Hepatocyte (in vitro differentiated cells): ENCODE measurements around the gene NDEL1. TPM values are rescaled to one million over a fixed set of nuclear protein-coding genes. Genes with fewer than 3 reads are reported as not detected.

Source experiments
- DNase-seq: peaks from one replicate; pipeline ENCODE4 v3.0.0-alpha.2; 2016; ENCODE audit warnings: low spot score
- H2AFZ ChIP-seq: fragments of 200-600 bp; sonication (generic); 2 replicates; pipeline ENCODE4 v1.6.0; 2016; ENCODE audit warnings: antibody characterized with exemption, mild to moderate bottlenecking
- H3K27ac ChIP-seq: fragments of 200-600 bp; sonication (generic); 2 replicates; pipeline ENCODE4 v1.5.1; 2016; ENCODE audit warnings: mild to moderate bottlenecking
- H3K27me3 ChIP-seq: fragments of 200-600 bp; sonication (generic); 2 replicates; pipeline ENCODE4 v1.6.1; 2016
- H3K36me3 ChIP-seq: fragments of 200-600 bp; sonication (generic); replicated peaks from 2 replicates; pipeline ENCODE4 v1.5.1; 2016; ENCODE audit warnings: low read depth; ENCODE audit not compliant: insufficient read depth
- H3K4me1 ChIP-seq: fragments of 200-600 bp; sonication (generic); 2 replicates; pipeline ENCODE4 v1.5.1; 2016; ENCODE audit warnings: mild to moderate bottlenecking, moderate library complexity; ENCODE audit not compliant: insufficient read depth
- H3K4me2 ChIP-seq: fragments of 200-600 bp; sonication (generic); 2 replicates; pipeline ENCODE4 v1.6.0; 2016
- H3K4me3 ChIP-seq: fragments of 200-600 bp; sonication (generic); 2 replicates; pipeline ENCODE4 v1.5.1; 2016; ENCODE audit warnings: mild to moderate bottlenecking
- H3K79me2 ChIP-seq: fragments of 200-600 bp; sonication (generic); 2 replicates; pipeline ENCODE4 v1.6.0; 2017; ENCODE audit warnings: mild to moderate bottlenecking
- H3K9me2 ChIP-seq: fragments of 200-600 bp; sonication (generic); replicated peaks from 2 replicates; pipeline ENCODE4 v1.6.0; 2017; ENCODE audit warnings: mild to moderate bottlenecking; ENCODE audit not compliant: insufficient read depth
- H3K9me3 ChIP-seq: fragments of 200-600 bp; sonication (generic); 2 replicates; pipeline ENCODE4 v1.5.1; 2016; ENCODE audit warnings: low read depth, mild to moderate bottlenecking
- H4K20me1 ChIP-seq: fragments of 200-600 bp; sonication (generic); 2 replicates; pipeline ENCODE4 v1.6.0; 2016; ENCODE audit warnings: mild to moderate bottlenecking; ENCODE audit not compliant: insufficient read depth, poor library complexity, severe bottlenecking
- EZH2 ChIP-seq: fragments of 200-600 bp; sonication (generic); IDR thresholded peaks from 2 replicates; pipeline ENCODE4 v1.6.1; 2016; ENCODE audit warnings: antibody characterized with exemption, mild to moderate bottlenecking, borderline replicate concordance
- EZH2phosphoT487 ChIP-seq: fragments of 200-600 bp; sonication (generic); IDR thresholded peaks from one replicate; pipeline ENCODE4 v1.6.1; 2018; ENCODE audit warnings: antibody characterized with exemption, mild to moderate bottlenecking, low read depth, moderate library complexity; ENCODE audit not compliant: unreplicated experiment, severe bottlenecking
- WGBS: methylation state at CpG from one replicate; pipeline ENCODE4 v1.1.6; 2016; ENCODE audit warnings: low lambda C conversion rate; ENCODE audit errors: missing lambda C conversion rate; 5-methylcytosine and 5-hydroxymethylcytosine counted together
- polyA plus RNA-seq: library from polyadenylated mRNA; unstranded; fragments of >200 nt; fragmentation: Nextera tagmentation; extraction: Ambion mirVana; gene quantifications from 2 replicates; pipeline ENCODE4 v1.2.1, GENCODE V29; 2016
- total RNA-seq: library from RNA; depleted of rRNA; stranded (reverse); fragments of >200 nt; gene quantifications from 2 replicates; pipeline ENCODE4 v1.2.3, GENCODE V29; 2014
- TF ChIP-seq, protein P1 (sequence below): fragments of 200-600 bp; sonication (generic); IDR thresholded peaks from 2 replicates; pipeline ENCODE4 v1.5.1; 2016; ENCODE audit warnings: antibody characterized with exemption, mild to moderate bottlenecking; ENCODE audit not compliant: poor library complexity

Gene NDEL1
- total and polyA plus RNA-seq, 2 experiments from 2014 or later, result 46.1 to 66.3 TPM

DNA sequence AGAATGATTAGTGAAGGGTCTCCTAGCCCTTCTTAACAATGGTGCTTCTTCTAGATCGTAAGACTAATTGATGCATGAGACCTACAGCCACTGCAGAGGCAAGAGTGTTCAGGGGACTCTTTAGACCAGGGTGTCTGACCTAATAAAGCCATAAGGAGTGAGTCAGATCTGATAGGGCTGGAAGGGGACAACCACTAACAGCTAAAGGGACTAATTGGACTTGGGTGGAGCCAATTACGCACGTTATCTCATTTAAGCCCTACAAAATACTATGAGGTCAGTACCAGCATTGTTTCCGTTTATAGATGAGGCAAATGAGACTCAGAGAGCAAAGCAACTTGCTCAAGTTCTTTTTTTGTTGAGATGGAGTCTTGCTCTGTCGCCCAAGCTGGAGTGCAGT is 23.6 kb upstream of the NDEL1 start:
- no peaks in the 10 kb centered on the region for H3K79me2 ChIP-seq
- H3K27me3 ChIP-seq, result peaks cover 4% of the 10 kb centered on the region
- H3K27ac ChIP-seq, result no peak overlapping the region
- H3K36me3 ChIP-seq, result no peaks in the 10 kb centered on the region
- no peaks in the 10 kb centered on the region for H4K20me1 ChIP-seq
- H3K4me1 ChIP-seq, result no peaks in the 10 kb centered on the region
- H3K4me2 ChIP-seq, result no peak overlapping the region
- no peak overlapping the region for H2AFZ ChIP-seq
- no peak overlapping the region for H3K4me3 ChIP-seq
- no peaks in the 10 kb centered on the region for H3K9me2 ChIP-seq
- H3K9me3 ChIP-seq, result no peaks in the 10 kb centered on the region
- TF ChIP-seq, protein P1, sequence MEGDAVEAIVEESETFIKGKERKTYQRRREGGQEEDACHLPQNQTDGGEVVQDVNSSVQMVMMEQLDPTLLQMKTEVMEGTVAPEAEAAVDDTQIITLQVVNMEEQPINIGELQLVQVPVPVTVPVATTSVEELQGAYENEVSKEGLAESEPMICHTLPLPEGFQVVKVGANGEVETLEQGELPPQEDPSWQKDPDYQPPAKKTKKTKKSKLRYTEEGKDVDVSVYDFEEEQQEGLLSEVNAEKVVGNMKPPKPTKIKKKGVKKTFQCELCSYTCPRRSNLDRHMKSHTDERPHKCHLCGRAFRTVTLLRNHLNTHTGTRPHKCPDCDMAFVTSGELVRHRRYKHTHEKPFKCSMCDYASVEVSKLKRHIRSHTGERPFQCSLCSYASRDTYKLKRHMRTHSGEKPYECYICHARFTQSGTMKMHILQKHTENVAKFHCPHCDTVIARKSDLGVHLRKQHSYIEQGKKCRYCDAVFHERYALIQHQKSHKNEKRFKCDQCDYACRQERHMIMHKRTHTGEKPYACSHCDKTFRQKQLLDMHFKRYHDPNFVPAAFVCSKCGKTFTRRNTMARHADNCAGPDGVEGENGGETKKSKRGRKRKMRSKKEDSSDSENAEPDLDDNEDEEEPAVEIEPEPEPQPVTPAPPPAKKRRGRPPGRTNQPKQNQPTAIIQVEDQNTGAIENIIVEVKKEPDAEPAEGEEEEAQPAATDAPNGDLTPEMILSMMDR, result no peak
- TF ChIP-seq EZH2phosphoT487, result no peak
- no peak for TF ChIP-seq EZH2
- DNase-seq, result no peak
- WGBS, result 64% methylated on average over 5 of the region's 5 CpGs

DNA sequence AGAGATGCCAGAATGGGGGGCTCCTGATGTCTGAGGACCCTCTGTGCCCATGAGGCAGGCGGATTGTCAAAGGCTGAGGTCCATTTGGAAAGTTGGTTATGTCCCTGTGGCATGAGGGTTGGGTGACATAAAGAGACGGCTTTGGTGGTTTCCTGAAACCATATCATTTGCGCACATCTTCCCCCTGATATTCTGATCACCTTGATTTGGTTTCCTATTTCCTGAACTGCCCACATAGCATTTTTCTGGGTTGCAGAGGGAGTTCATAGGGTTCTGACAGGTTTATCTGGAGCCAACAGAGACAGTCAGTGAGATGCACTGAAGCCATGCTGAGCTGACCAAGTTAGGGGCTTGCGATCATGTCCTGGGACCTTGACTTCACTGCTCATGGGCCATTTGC is 22.4 kb upstream of the NDEL1 start:
- no peaks in the 10 kb centered on the region for H3K9me3 ChIP-seq
- TF ChIP-seq EZH2, result no peak
- TF ChIP-seq, protein P1, result no peak
- TF ChIP-seq EZH2phosphoT487, result no peak
- H3K27ac ChIP-seq, result no peak overlapping the region
- no peak overlapping the region for H2AFZ ChIP-seq
- no peaks in the 10 kb centered on the region for H3K36me3 ChIP-seq
- no peaks in the 10 kb centered on the region for H3K9me2 ChIP-seq
- H3K4me3 ChIP-seq, result no peak overlapping the region
- no peaks in the 10 kb centered on the region for H4K20me1 ChIP-seq
- H3K4me2 ChIP-seq, result no peak overlapping the region
- no peak for DNase-seq
- H3K79me2 ChIP-seq, result no peaks in the 10 kb centered on the region
- WGBS, result 98% methylated on average over 4 of the region's 4 CpGs
- peaks cover 4% of the 10 kb centered on the region for H3K27me3 ChIP-seq
- H3K4me1 ChIP-seq, result no peaks in the 10 kb centered on the region

DNA sequence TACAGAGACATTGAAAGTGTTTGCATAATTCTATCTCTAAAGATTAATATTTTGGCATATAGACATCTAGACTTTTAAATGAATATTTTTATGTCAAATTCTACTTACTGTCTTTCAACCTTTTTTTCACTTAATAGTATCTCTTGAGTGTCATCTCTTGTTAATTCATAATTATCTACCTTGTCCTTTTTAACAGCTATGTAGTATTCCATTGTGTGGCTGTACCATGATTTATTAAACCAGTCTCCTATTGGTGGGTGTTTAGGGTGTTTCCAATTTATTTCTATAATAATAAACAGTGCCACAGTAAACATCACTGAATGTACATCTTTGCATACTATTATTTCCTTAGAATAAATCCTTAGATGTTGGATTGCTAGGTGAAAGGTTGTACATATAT is 21.7 kb upstream of the NDEL1 start:
- Histone ChIP-seq H3K9me3 (no peaks in the 10 kb centered on the region), H3K4me1 (no peaks in the 10 kb centered on the region), H3K27me3 (peaks cover 4% of the 10 kb centered on the region), H2AFZ (no peak overlapping the region), H4K20me1 (no peaks in the 10 kb centered on the region), H3K27ac (no peak overlapping the region), H3K4me3 (no peak overlapping the region), H3K9me2 (no peaks in the 10 kb centered on the region), H3K4me2 (no peak overlapping the region), H3K36me3 (no peaks in the 10 kb centered on the region), H3K79me2 (no peaks in the 10 kb centered on the region)
- TF ChIP-seq, protein P1, result no peak
- TF ChIP-seq EZH2 (no peak), EZH2phosphoT487 (no peak)
- no peak for DNase-seq

DNA sequence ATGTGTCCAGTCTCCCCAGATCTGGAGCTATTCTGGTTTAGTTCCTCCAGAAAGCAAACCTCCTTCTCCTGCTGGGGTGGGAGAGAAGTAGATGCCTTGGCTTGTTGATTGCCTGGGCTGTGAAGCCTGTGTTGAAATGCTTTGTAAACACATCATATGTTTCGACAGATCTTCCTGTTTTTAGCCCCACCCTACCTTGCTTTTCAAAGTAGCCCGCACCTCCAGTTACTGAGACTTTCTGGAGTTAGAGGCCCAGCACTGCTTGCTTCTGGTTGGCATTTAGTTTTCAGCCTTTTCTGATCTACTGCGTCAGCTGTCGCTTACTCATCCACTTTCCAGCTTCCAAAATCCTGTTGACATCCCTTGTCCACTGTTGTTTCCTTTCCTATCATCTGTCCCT is 17.9 kb upstream of the NDEL1 start:
- H3K27ac ChIP-seq, result no peak overlapping the region
- no peaks in the 10 kb centered on the region for H3K36me3 ChIP-seq
- H3K9me3 ChIP-seq, result no peaks in the 10 kb centered on the region
- peaks cover 9% of the 10 kb centered on the region for H3K4me1 ChIP-seq
- no peaks in the 10 kb centered on the region for H4K20me1 ChIP-seq
- 81% methylated on average over 4 of the region's 4 CpGs for WGBS
- no peaks in the 10 kb centered on the region for H3K9me2 ChIP-seq
- H3K4me2 ChIP-seq, result no peak overlapping the region
- no peak for DNase-seq
- peaks cover 4% of the 10 kb centered on the region for H3K27me3 ChIP-seq
- TF ChIP-seq EZH2, result no peak
- TF ChIP-seq EZH2phosphoT487, result no peak
- TF ChIP-seq, protein P1, result no peak
- no peak overlapping the region for H3K4me3 ChIP-seq
- no peaks in the 10 kb centered on the region for H3K79me2 ChIP-seq
- H2AFZ ChIP-seq, result no peak overlapping the region
